Chondrocyte (in vitro differentiated cells): ENCODE measurements around the gene DNAH17. TPM values are rescaled to one million over a fixed set of nuclear protein-coding genes. Genes with fewer than 3 reads are reported as not detected.

Experiments used
- DNase-seq: peaks from one replicate; pipeline ENCODE4 v3.0.0; 2021; ENCODE audit warnings: mixed read lengths, low spot score
- H3K27ac Mint-ChIP-seq: one replicate; pipeline ENCODE4 v1.8.0; 2021; ENCODE audit warnings: mild to moderate bottlenecking, moderate library complexity, mixed read lengths; ENCODE audit not compliant: unreplicated experiment
- H3K27me3 Mint-ChIP-seq: 2 replicates; pipeline ENCODE4 v1.8.0; 2021; ENCODE audit warnings: low read depth, mixed read lengths
- H3K36me3 Mint-ChIP-seq: 2 replicates; pipeline ENCODE4 v1.8.0; 2021; ENCODE audit warnings: low read depth, mixed read lengths
- H3K4me1 Mint-ChIP-seq: 2 replicates; pipeline ENCODE4 v1.8.0; 2021; ENCODE audit warnings: low read depth, mild to moderate bottlenecking, mixed read lengths
- H3K4me3 Mint-ChIP-seq: one replicate; pipeline ENCODE4 v1.8.0; 2021; ENCODE audit warnings: mild to moderate bottlenecking, moderate library complexity, mixed read lengths; ENCODE audit not compliant: unreplicated experiment
- H3K9me3 Mint-ChIP-seq: 2 replicates; pipeline ENCODE4 v1.8.0; 2021; ENCODE audit warnings: low read depth, mixed read lengths
- CTCF ChIP-seq: fragments of 200-600 bp; sonication (generic); IDR thresholded peaks from 2 replicates; pipeline ENCODE4 v1.5.0; 2021; ENCODE audit warnings: antibody characterized with exemption, mild to moderate bottlenecking, moderate library complexity
- total RNA-seq: library from RNA; stranded (reverse); gene quantifications from 3 replicates; pipeline ENCODE4 v1.2.1, GENCODE V29; 2021

The DNAH17 gene
- total RNA-seq, 1 donor from 2014 or later, result 0.42 TPM

GRCh38 chr17:78616946-78617345, 39.8 kb upstream of the DNAH17 start:
- peaks cover 6% of the 10 kb centered on the region for H3K9me3 Mint-ChIP-seq
- peak; percentile 69 for DNase-seq
- H3K36me3 Mint-ChIP-seq, result no peaks in the 10 kb centered on the region
- no peak overlapping the region for H3K4me3 Mint-ChIP-seq
- H3K4me1 Mint-ChIP-seq, result peaks cover 35% of the 10 kb centered on the region
- no peak for TF ChIP-seq CTCF
- no peaks in the 10 kb centered on the region for H3K27me3 Mint-ChIP-seq
- H3K27ac Mint-ChIP-seq, result peak overlapping the region; percentile 66

- peaks cover 39% of the 10 kb centered on the region for H3K4me1 Mint-ChIP-seq
- H3K36me3 Mint-ChIP-seq, result no peaks in the 10 kb centered on the region
- peaks cover 6% of the 10 kb centered on the region for H3K9me3 Mint-ChIP-seq
- peak; percentile 53 for DNase-seq
- no peak for TF ChIP-seq CTCF
- H3K27me3 Mint-ChIP-seq, result no peaks in the 10 kb centered on the region
- peak overlapping the region; percentile 49 for H3K27ac Mint-ChIP-seq
- no peak overlapping the region for H3K4me3 Mint-ChIP-seq
These were observed 38.4 kb upstream of the DNAH17 start for GRCh38 chr17:78615631-78616030.

- Mint-ChIP-seq H3K36me3 (no peaks in the 10 kb centered on the region), H3K9me3 (peaks cover 2% of the 10 kb centered on the region), H3K27me3 (no peaks in the 10 kb centered on the region), H3K27ac (no peak overlapping the region), H3K4me1 (peaks cover 40% of the 10 kb centered on the region), H3K4me3 (no peak overlapping the region)
- TF ChIP-seq CTCF, result no peak
- no peak for DNase-seq
These were observed 36.2 kb upstream of the DNAH17 start for GRCh38 chr17:78613416-78613815.

GRCh38 chr17:78611607-78612006, 34.4 kb upstream of the DNAH17 start:
- Mint-ChIP-seq H3K27ac (peak overlapping the region; percentile 42), H3K4me1 (peaks cover 28% of the 10 kb centered on the region), H3K27me3 (no peaks in the 10 kb centered on the region), H3K9me3 (peaks cover 2% of the 10 kb centered on the region), H3K4me3 (no peak overlapping the region), H3K36me3 (no peaks in the 10 kb centered on the region)
- no peak for TF ChIP-seq CTCF
- no peak for DNase-seq

- DNase-seq, result no peak
- Mint-ChIP-seq H3K27me3 (no peaks in the 10 kb centered on the region), H3K4me3 (no peak overlapping the region), H3K36me3 (no peaks in the 10 kb centered on the region), H3K9me3 (peaks cover 2% of the 10 kb centered on the region), H3K4me1 (peaks cover 28% of the 10 kb centered on the region), H3K27ac (peak overlapping the region; percentile 42)
- no peak for TF ChIP-seq CTCF
These were observed 33.8 kb upstream of the DNAH17 start for GRCh38 chr17:78610951-78611511.
